Ramos (cell line): Measurements from ENCODE around the gene PPP3CA.
"Not testable (repeated sequence)": the region's sequence is repeated elsewhere in the genome, so short reads cannot be mapped to it uniquely, and the experiment has no call there.

Source experiments
- in situ Hi-C: fragments of 300-500 bp; cut with MboI; formaldehyde crosslinking; loops from one replicate; pipeline ENCODE4 v1.14.3; 2022; ENCODE audit warnings: low sequenced_read_pairs; ENCODE audit not compliant: unreplicated experiment

PPP3CA gene

GRCh38 chr4:101122019-101122418, 225.3 kb downstream of the PPP3CA start:
- in situ Hi-C loops = no loop called here

- in situ Hi-C loops = no loop called here
Observed at GRCh38 chr4:101119141-101119540, 228.2 kb downstream of the PPP3CA start.

- in situ Hi-C loops = no loop called here
Observed at GRCh38 chr4:101118617-101119016, 228.7 kb downstream of the PPP3CA start.

GRCh38 chr4:101115887-101116286, 231.4 kb downstream of the PPP3CA start:
- in situ Hi-C loops = no loop called here

- in situ Hi-C loops = no loop called here
Observed at GRCh38 chr4:101114936-101115372, 232.4 kb downstream of the PPP3CA start.

GRCh38 chr4:101104312-101105052, 242.8 kb downstream of the PPP3CA start:
- in situ Hi-C loops = no loop called here

- in situ Hi-C loops = no loop called here
Observed at GRCh38 chr4:101103381-101104142, 243.8 kb downstream of the PPP3CA start.

GRCh38 chr4:101102114-101102742, 245.1 kb downstream of the PPP3CA start:
- in situ Hi-C loops = no loop called here

- in situ Hi-C loops = no loop called here
Observed at GRCh38 chr4:101101072-101101471, 246.3 kb downstream of the PPP3CA start.

- in situ Hi-C loops = no loop called here
Observed at GRCh38 chr4:101098666-101099400, 248.5 kb downstream of the PPP3CA start.

GRCh38 chr4:101092609-101093008, 254.7 kb downstream of the PPP3CA start:
- in situ Hi-C loops = not testable (repeated sequence)

- in situ Hi-C loops = no loop called here
Observed at GRCh38 chr4:101089168-101089567, 258.2 kb downstream of the PPP3CA start.

GRCh38 chr4:101086801-101087586, 260.3 kb downstream of the PPP3CA start:
- in situ Hi-C loops = no loop called here

GRCh38 chr4:101083131-101083530, 264.2 kb downstream of the PPP3CA start:
- in situ Hi-C loops = no loop called here

- in situ Hi-C loops = no loop called here
Observed at GRCh38 chr4:101081695-101082369, 265.5 kb downstream of the PPP3CA start.

GRCh38 chr4:101081166-101081565, 266.2 kb downstream of the PPP3CA start:
- in situ Hi-C loops = no loop called here

GRCh38 chr4:101078950-101079349, 268.4 kb downstream of the PPP3CA start:
- in situ Hi-C loops = no loop called here

GRCh38 chr4:101076032-101076431, 271.3 kb downstream of the PPP3CA start:
- in situ Hi-C loops = no loop called here

- in situ Hi-C loops = no loop called here
Observed at GRCh38 chr4:101075536-101075935, 271.8 kb downstream of the PPP3CA start.
